HL-60 (cell line): ENCODE data around the gene TNC.

Experiments used
- DNase-seq, 2 experiments: peaks; one replicate each; pipeline ENCODE4 v3.0.0-alpha.2; 2010 to 2020; ENCODE audit warnings: low read depth in 1 of 2, low spot score in 1 of 2
- H3K27ac ChIP-seq: fragments of 250-450 bp; sonication (Bioruptor Pico); replicated peaks from 2 replicates; pipeline ENCODE4 v1.5.1; 2020; ENCODE audit warnings: mild to moderate bottlenecking, moderate library complexity
- H3K27me3 ChIP-seq: fragments of 250-450 bp; sonication (Bioruptor Pico); 2 replicates; pipeline ENCODE4 v1.5.1; 2021; ENCODE audit warnings: mild to moderate bottlenecking, moderate library complexity; ENCODE audit not compliant: insufficient read depth, poor library complexity, severe bottlenecking
- H3K4me3 ChIP-seq: replicated peaks from 2 replicates; pipeline ENCODE4 v1.5.1; 2011; ENCODE audit warnings: mild to moderate bottlenecking, control low read depth, low read length; ENCODE audit not compliant: insufficient read depth
- GABPA ChIP-seq: IDR thresholded peaks from 2 replicates; pipeline ENCODE4 v1.6.1; 2012; ENCODE audit warnings: low read depth
- POLR2AphosphoS5 ChIP-seq: IDR thresholded peaks from 2 replicates; pipeline ENCODE4 v1.6.1; 2012; ENCODE audit warnings: low read depth
- REST ChIP-seq: IDR thresholded peaks from 2 replicates; pipeline ENCODE4 v1.6.1; 2012; ENCODE audit warnings: low read depth; ENCODE audit not compliant: insufficient replicate concordance
- SPI1 ChIP-seq: IDR thresholded peaks from 2 replicates; pipeline ENCODE4 v1.6.1; 2012; ENCODE audit warnings: low read depth, mild to moderate bottlenecking, borderline replicate concordance
- TF ChIP-seq, protein P1 (sequence below): IDR thresholded peaks from one replicate; pipeline ENCODE4 v1.5.1; 2011; ENCODE audit warnings: low read length, control low read depth, inconsistent platforms; ENCODE audit not compliant: insufficient read depth

TNC gene

GRCh38 chr9:115111874-115112273, 6.1 kb downstream of the TNC start:
- no peak for TF ChIP-seq REST
- TF ChIP-seq, protein P1, sequence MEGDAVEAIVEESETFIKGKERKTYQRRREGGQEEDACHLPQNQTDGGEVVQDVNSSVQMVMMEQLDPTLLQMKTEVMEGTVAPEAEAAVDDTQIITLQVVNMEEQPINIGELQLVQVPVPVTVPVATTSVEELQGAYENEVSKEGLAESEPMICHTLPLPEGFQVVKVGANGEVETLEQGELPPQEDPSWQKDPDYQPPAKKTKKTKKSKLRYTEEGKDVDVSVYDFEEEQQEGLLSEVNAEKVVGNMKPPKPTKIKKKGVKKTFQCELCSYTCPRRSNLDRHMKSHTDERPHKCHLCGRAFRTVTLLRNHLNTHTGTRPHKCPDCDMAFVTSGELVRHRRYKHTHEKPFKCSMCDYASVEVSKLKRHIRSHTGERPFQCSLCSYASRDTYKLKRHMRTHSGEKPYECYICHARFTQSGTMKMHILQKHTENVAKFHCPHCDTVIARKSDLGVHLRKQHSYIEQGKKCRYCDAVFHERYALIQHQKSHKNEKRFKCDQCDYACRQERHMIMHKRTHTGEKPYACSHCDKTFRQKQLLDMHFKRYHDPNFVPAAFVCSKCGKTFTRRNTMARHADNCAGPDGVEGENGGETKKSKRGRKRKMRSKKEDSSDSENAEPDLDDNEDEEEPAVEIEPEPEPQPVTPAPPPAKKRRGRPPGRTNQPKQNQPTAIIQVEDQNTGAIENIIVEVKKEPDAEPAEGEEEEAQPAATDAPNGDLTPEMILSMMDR, result no peak
- TF ChIP-seq POLR2AphosphoS5, result no peak
- no peak for TF ChIP-seq GABPA
- TF ChIP-seq SPI1, result no peak
- peaks cover 2% of the 10 kb centered on the region for H3K27me3 ChIP-seq
- no peak for DNase-seq
- H3K4me3 ChIP-seq, result no peak overlapping the region
- no peak overlapping the region for H3K27ac ChIP-seq

DNA sequence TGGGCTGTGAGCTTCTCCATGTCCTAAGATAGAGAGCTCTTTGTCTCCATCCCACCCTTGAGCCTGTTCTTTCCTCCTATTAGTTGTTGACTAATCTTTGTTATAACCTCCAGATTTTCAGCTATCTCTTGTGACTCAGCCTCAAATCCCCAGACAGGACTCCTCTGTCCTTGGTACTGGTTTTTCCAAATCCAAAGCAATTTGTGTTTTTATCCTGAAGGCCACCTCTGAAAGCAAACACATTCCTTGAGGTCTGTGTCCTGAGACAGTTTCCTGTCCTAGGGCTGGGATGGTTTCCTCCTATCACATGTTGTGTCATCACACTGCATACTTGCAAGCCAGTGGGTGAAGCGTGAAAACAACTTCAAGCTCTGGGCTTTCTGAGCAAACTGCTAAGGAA, 8.5 kb downstream of the TNC start:
- Histone ChIP-seq H3K27ac (no peak overlapping the region), H3K4me3 (no peak overlapping the region), H3K27me3 (peaks cover 2% of the 10 kb centered on the region)
- TF ChIP-seq POLR2AphosphoS5 (no peak), GABPA (no peak), REST (peak; percentile 71)
- TF ChIP-seq, protein P1, result no peak
- no peak for DNase-seq

DNA sequence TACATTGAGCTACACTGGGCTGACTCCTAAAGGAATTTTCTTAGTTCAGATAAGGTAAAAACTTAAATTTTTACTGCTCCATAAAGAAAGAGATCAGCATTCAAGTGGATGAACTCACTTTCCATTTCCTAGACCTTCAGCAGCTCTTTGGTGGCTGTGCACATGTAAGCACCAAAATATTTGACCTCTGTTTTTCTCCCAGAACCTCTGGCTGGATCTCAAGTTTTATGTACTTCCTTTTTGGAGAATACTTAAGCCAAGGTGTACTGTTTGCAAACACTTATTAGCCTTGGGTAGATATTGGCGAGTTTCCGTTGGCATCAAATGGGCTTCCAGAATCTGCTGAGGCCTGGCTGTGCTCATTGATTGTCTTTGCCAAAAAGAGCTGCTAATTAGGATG, 10.3 kb downstream of the TNC start:
- TF ChIP-seq REST (no peak), SPI1 (no peak), GABPA (no peak), POLR2AphosphoS5 (no peak)
- TF ChIP-seq, protein P1, result no peak
- no peak for DNase-seq
- peaks cover 2% of the 10 kb centered on the region for H3K27me3 ChIP-seq
- no peak overlapping the region for H3K27ac ChIP-seq
- H3K4me3 ChIP-seq, result no peak overlapping the region
